DOHH2 (cell line): ENCODE measurements around the gene SIRT7.

ENCODE experiments used
- EZH2phosphoT487 ChIP-seq: fragments of 200-600 bp; sonication (generic); IDR thresholded peaks from 2 replicates; pipeline ENCODE4 v1.6.1; 2017; ENCODE audit warnings: borderline replicate concordance, mild to moderate bottlenecking, antibody characterized with exemption, low read length, moderate library complexity, mixed read lengths
- TF ChIP-seq, protein P1 (sequence below): fragments of 200-600 bp; sonication (generic); IDR thresholded peaks from one replicate; pipeline ENCODE4 v1.5.1; 2014; ENCODE audit warnings: antibody characterized with exemption, mild to moderate bottlenecking, low read depth, low read length; ENCODE audit not compliant: poor library complexity, severe bottlenecking

DNA sequence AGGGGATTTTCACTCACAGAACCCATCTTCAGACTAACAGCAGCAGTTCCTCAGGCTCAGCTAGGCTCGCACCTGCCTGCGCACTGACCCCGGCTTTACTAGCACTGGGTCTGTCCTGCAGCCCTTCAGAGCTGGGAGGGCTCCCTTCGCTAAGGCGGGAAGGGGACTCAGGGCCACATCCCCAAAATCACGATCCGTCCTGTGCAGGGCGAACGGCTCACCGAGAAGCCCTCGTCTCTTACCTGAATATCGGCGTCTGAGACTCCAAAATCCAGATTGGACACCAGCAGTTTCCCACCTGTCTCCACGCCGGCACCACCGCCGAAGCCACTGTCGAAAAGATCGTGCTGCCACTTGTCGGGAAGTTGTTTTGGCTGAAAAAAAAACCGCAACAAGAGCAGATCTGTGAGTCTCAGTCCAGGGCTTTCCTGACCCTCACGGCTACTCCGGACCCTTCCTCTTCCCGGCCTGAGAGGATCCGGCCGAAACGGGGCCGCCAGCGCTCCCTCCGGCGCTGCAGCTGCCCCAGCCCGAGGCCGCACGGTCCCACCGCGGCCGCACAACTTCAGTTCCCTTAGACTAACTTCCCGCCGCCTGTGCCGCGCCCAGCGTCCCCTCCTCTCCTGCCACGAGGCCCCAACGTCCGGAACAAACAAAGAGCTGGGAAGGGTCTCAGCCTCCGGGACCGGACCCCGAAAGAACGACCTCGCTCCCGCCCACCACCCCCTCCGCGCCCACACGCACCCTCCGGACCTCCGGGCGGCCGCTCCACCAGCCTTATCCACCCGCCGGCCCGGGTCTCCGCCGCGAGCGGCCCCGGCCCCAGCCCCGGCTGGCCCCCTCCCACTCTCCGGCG is 27.3 kb downstream of the SIRT7 start:
- TF ChIP-seq, protein P1, sequence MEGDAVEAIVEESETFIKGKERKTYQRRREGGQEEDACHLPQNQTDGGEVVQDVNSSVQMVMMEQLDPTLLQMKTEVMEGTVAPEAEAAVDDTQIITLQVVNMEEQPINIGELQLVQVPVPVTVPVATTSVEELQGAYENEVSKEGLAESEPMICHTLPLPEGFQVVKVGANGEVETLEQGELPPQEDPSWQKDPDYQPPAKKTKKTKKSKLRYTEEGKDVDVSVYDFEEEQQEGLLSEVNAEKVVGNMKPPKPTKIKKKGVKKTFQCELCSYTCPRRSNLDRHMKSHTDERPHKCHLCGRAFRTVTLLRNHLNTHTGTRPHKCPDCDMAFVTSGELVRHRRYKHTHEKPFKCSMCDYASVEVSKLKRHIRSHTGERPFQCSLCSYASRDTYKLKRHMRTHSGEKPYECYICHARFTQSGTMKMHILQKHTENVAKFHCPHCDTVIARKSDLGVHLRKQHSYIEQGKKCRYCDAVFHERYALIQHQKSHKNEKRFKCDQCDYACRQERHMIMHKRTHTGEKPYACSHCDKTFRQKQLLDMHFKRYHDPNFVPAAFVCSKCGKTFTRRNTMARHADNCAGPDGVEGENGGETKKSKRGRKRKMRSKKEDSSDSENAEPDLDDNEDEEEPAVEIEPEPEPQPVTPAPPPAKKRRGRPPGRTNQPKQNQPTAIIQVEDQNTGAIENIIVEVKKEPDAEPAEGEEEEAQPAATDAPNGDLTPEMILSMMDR: no peak
- no peak for TF ChIP-seq EZH2phosphoT487
